Liver (tissue), 3 donors: Measurements from ENCODE around the gene LSM14B.

Source experiments
- CTCF ChIP-seq: fragments of 150-350 bp; IDR thresholded peaks from 2 replicates; pipeline ENCODE4 v1.5.1; 2017; ENCODE audit warnings: improper control_type of control experiment, low read depth, low read length; ENCODE audit not compliant: missing input control
- EGR1 ChIP-seq, 2 donors: IDR thresholded peaks; 2 replicates each; pipeline ENCODE4 v1.6.1; 2016 to 2018; ENCODE audit warnings: antibody characterized with exemption in 2 of 2, low read depth in 2 of 2
- HNF4A ChIP-seq, 2 donors: conservative IDR thresholded peaks; 2 replicates each; pipeline ENCODE4 v1.6.1; 2016; ENCODE audit warnings: antibody characterized with exemption in 2 of 2, mild to moderate bottlenecking in 2 of 2
- HNF4G ChIP-seq: IDR thresholded peaks from 2 replicates; pipeline ENCODE4 v1.6.1; 2016; ENCODE audit warnings: antibody characterized with exemption
- JUND ChIP-seq, 2 donors: IDR thresholded peaks; 2 replicates each; pipeline ENCODE4 v1.6.1; 2016; ENCODE audit warnings: antibody characterized with exemption in 2 of 2
- MAX ChIP-seq: IDR thresholded peaks from 2 replicates; pipeline ENCODE4 v1.6.1; 2016; ENCODE audit warnings: antibody characterized with exemption
- RAD21 ChIP-seq, 2 donors: IDR thresholded peaks; 2 replicates each; pipeline ENCODE4 v1.6.1; 2016; ENCODE audit warnings: antibody characterized with exemption in 2 of 2, mild to moderate bottlenecking in 2 of 2
- REST ChIP-seq: IDR thresholded peaks from 2 replicates; pipeline ENCODE4 v1.6.1; 2016; ENCODE audit warnings: antibody characterized with exemption, mild to moderate bottlenecking
- RXRA ChIP-seq, 2 donors: IDR thresholded peaks; 2 replicates each; pipeline ENCODE4 v1.6.1; 2017 to 2018; ENCODE audit warnings: antibody characterized with exemption in 2 of 2, mild to moderate bottlenecking in 1 of 2
- SP1 ChIP-seq: IDR thresholded peaks from 2 replicates; pipeline ENCODE4 v1.6.1; 2018; ENCODE audit warnings: antibody characterized with exemption, mild to moderate bottlenecking
- TAF1 ChIP-seq: conservative IDR thresholded peaks from 2 replicates; pipeline ENCODE4 v1.6.1; 2016; ENCODE audit warnings: antibody characterized with exemption, mild to moderate bottlenecking
- YY1 ChIP-seq: IDR thresholded peaks from 2 replicates; pipeline ENCODE4 v1.6.1; 2016; ENCODE audit warnings: antibody characterized with exemption, mild to moderate bottlenecking
- donor health status: healthy.
- donor health status: healthy.

GRCh38 chr20:62087632-62088031, 34.6 kb upstream of the LSM14B start:
- TF ChIP-seq CTCF (no peak), REST (no peak), HNF4A (conservative IDR thresholded peaks at IDR 0.05) (no peak), SP1 (no peak), MAX (no peak), TAF1 (no peak), HNF4G (no peak), RAD21 (IDR thresholded peaks at IDR 0.05) (no peak), YY1 (no peak), EGR1 (IDR thresholded peaks at IDR 0.05; ENCODE audit: low read depth in 2 of 2) (no peak), RXRA (IDR thresholded peaks at IDR 0.05) (no peak), JUND (IDR thresholded peaks at IDR 0.05) (no peak)
